ENCODE data around the gene TRIM63. TPM values are rescaled to one million over a fixed set of nuclear protein-coding genes. Genes with fewer than 3 reads are reported as not detected.

The TRIM63 gene
- total RNA-seq, 1 experiment from 2014 or later: not detected

DNA sequence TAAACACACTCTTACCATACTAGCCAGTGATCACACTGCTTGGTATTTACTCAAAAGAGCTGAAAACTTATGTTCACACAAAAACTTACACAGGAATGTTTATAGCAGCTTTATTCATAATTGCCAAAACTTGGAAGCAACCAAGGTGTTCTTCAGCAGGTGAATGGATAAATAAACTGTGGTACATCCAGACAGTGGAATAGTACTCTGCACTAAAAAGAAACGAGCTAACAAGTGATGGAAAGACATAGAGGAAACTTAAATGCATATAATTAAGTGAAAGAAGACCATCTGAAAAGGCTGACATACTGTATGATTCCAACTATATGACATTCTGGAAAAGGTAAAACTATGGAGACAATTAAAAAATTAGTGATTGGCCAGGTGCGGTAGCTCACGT lies 23.5 kb upstream of the TRIM63 start:
- ChIA-PET POLR2A (no interaction called here), CTCF (interaction anchor here (1.0 kb wide), 1 partner anchor 55 kb away, joined by 4 read pairs; no protein-coding TSS in a partner anchor)
- no peak for ATAC-seq
- no peak overlapping the region for H3K27ac Mint-ChIP-seq
- H3K9me3 Mint-ChIP-seq: peaks cover 7% of the 10 kb centered on the region
- no peaks in the 10 kb centered on the region for H3K36me3 Mint-ChIP-seq
- no peak overlapping the region for H3K4me3 Mint-ChIP-seq
- TF ChIP-seq, protein P1, sequence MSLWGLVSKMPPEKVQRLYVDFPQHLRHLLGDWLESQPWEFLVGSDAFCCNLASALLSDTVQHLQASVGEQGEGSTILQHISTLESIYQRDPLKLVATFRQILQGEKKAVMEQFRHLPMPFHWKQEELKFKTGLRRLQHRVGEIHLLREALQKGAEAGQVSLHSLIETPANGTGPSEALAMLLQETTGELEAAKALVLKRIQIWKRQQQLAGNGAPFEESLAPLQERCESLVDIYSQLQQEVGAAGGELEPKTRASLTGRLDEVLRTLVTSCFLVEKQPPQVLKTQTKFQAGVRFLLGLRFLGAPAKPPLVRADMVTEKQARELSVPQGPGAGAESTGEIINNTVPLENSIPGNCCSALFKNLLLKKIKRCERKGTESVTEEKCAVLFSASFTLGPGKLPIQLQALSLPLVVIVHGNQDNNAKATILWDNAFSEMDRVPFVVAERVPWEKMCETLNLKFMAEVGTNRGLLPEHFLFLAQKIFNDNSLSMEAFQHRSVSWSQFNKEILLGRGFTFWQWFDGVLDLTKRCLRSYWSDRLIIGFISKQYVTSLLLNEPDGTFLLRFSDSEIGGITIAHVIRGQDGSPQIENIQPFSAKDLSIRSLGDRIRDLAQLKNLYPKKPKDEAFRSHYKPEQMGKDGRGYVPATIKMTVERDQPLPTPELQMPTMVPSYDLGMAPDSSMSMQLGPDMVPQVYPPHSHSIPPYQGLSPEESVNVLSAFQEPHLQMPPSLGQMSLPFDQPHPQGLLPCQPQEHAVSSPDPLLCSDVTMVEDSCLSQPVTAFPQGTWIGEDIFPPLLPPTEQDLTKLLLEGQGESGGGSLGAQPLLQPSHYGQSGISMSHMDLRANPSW (CRISPR knock-in tag; conservative IDR thresholded peaks at IDR 0.05; ENCODE audit: low read depth): no peak
- TF ChIP-seq, protein P2, sequence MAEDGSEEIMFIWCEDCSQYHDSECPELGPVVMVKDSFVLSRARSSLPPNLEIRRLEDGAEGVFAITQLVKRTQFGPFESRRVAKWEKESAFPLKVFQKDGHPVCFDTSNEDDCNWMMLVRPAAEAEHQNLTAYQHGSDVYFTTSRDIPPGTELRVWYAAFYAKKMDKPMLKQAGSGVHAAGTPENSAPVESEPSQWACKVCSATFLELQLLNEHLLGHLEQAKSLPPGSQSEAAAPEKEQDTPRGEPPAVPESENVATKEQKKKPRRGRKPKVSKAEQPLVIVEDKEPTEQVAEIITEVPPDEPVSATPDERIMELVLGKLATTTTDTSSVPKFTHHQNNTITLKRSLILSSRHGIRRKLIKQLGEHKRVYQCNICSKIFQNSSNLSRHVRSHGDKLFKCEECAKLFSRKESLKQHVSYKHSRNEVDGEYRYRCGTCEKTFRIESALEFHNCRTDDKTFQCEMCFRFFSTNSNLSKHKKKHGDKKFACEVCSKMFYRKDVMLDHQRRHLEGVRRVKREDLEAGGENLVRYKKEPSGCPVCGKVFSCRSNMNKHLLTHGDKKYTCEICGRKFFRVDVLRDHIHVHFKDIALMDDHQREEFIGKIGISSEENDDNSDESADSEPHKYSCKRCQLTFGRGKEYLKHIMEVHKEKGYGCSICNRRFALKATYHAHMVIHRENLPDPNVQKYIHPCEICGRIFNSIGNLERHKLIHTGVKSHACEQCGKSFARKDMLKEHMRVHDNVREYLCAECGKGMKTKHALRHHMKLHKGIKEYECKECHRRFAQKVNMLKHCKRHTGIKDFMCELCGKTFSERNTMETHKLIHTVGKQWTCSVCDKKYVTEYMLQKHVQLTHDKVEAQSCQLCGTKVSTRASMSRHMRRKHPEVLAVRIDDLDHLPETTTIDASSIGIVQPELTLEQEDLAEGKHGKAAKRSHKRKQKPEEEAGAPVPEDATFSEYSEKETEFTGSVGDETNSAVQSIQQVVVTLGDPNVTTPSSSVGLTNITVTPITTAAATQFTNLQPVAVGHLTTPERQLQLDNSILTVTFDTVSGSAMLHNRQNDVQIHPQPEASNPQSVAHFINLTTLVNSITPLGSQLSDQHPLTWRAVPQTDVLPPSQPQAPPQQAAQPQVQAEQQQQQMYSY (CRISPR knock-in tag; IDR thresholded peaks at IDR 0.05): no peak
- TF ChIP-seq, protein P3, sequence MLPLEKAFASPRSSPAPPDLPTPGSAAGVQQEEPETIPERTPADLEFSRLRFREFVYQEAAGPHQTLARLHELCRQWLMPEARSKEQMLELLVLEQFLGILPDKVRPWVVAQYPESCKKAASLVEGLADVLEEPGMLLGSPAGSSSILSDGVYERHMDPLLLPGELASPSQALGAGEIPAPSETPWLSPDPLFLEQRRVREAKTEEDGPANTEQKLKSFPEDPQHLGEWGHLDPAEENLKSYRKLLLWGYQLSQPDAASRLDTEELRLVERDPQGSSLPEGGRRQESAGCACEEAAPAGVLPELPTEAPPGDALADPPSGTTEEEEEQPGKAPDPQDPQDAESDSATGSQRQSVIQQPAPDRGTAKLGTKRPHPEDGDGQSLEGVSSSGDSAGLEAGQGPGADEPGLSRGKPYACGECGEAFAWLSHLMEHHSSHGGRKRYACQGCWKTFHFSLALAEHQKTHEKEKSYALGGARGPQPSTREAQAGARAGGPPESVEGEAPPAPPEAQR (CRISPR knock-in tag; IDR thresholded peaks at IDR 0.05): no peak
- TF ChIP-seq KAT7 (CRISPR knock-in tag; IDR thresholded peaks at IDR 0.05; ENCODE audit: borderline replicate concordance): no peak
- no peak for TF ChIP-seq FOXP1 (CRISPR knock-in tag; IDR thresholded peaks at IDR 0.05; ENCODE audit: borderline replicate concordance)
- TF ChIP-seq SMAD4 (CRISPR knock-in tag; IDR thresholded peaks at IDR 0.05): no peak
- no peak for TF ChIP-seq FOXK1 (CRISPR knock-in tag; IDR thresholded peaks at IDR 0.05)
- H3K4me1 Mint-ChIP-seq: peaks cover 36% of the 10 kb centered on the region
- H3K27me3 Mint-ChIP-seq (ENCODE audit: low read depth): peaks cover 5% of the 10 kb centered on the region
- no peak for DNase-seq (ENCODE audit: low spot score)

DNA sequence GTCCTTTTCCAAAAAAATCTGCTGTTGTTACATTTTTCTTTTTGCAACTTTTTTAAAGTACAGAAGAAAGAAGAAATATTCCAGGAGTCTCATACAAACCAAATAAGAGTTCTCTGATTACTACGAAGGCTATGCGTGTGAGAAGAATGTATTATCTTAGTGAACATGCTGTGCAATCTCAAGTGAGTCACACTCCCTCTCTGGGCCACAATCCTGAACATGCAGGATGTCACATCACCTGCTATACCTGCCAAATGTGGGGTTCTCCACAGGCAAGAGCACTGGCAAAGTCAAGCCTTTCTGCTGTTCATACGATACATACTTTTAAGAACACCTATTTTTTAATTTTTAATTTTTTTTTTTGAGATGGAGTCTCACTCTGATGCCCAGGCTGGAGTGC lies 21.7 kb upstream of the TRIM63 start:
- peaks cover 22% of the 10 kb centered on the region for H3K4me1 Mint-ChIP-seq
- H3K27ac Mint-ChIP-seq: no peak overlapping the region
- ChIA-PET POLR2A (no interaction called here), CTCF (no interaction called here)
- H3K36me3 Mint-ChIP-seq: no peaks in the 10 kb centered on the region
- DNase-seq (ENCODE audit: low spot score): no peak
- peaks cover 5% of the 10 kb centered on the region for H3K27me3 Mint-ChIP-seq (ENCODE audit: low read depth)
- no peak for ATAC-seq
- H3K9me3 Mint-ChIP-seq: peaks cover 7% of the 10 kb centered on the region
- H3K4me3 Mint-ChIP-seq: no peak overlapping the region
- TF ChIP-seq IRF2 (CRISPR knock-in tag; IDR thresholded peaks at IDR 0.05; ENCODE audit: borderline replicate concordance, low read depth) (no peak), CREM (CRISPR knock-in tag; IDR thresholded peaks at IDR 0.05) (no peak), CREB1 (CRISPR knock-in tag; IDR thresholded peaks at IDR 0.05) (no peak), RORB (CRISPR knock-in tag; IDR thresholded peaks at IDR 0.05) (no peak), TCF7 (CRISPR knock-in tag; IDR thresholded peaks at IDR 0.05; ENCODE audit: low read depth) (no peak), PRRX2 (CRISPR knock-in tag; IDR thresholded peaks at IDR 0.05) (no peak), KAT7 (CRISPR knock-in tag; IDR thresholded peaks at IDR 0.05; ENCODE audit: borderline replicate concordance) (no peak), GABPB1 (CRISPR knock-in tag; IDR thresholded peaks at IDR 0.05) (no peak), FOXP1 (CRISPR knock-in tag; IDR thresholded peaks at IDR 0.05; ENCODE audit: borderline replicate concordance) (no peak), TEAD1 (CRISPR knock-in tag; IDR thresholded peaks at IDR 0.05) (no peak), MYBL2 (CRISPR knock-in tag; IDR thresholded peaks at IDR 0.05) (no peak), HMGA2 (CRISPR knock-in tag; IDR thresholded peaks at IDR 0.05) (no peak), ZNF232 (CRISPR knock-in tag; IDR thresholded peaks at IDR 0.05) (no peak), NR1H2 (CRISPR knock-in tag; IDR thresholded peaks at IDR 0.05) (no peak), FOXK1 (CRISPR knock-in tag; IDR thresholded peaks at IDR 0.05) (no peak)
- TF ChIP-seq, protein P4, sequence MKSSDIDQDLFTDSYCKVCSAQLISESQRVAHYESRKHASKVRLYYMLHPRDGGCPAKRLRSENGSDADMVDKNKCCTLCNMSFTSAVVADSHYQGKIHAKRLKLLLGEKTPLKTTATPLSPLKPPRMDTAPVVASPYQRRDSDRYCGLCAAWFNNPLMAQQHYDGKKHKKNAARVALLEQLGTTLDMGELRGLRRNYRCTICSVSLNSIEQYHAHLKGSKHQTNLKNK (CRISPR knock-in tag; IDR thresholded peaks at IDR 0.05): no peak
- TF ChIP-seq, protein P5, sequence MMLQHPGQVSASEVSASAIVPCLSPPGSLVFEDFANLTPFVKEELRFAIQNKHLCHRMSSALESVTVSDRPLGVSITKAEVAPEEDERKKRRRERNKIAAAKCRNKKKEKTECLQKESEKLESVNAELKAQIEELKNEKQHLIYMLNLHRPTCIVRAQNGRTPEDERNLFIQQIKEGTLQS (CRISPR knock-in tag; conservative IDR thresholded peaks at IDR 0.05): no peak
- TF ChIP-seq, protein P6, sequence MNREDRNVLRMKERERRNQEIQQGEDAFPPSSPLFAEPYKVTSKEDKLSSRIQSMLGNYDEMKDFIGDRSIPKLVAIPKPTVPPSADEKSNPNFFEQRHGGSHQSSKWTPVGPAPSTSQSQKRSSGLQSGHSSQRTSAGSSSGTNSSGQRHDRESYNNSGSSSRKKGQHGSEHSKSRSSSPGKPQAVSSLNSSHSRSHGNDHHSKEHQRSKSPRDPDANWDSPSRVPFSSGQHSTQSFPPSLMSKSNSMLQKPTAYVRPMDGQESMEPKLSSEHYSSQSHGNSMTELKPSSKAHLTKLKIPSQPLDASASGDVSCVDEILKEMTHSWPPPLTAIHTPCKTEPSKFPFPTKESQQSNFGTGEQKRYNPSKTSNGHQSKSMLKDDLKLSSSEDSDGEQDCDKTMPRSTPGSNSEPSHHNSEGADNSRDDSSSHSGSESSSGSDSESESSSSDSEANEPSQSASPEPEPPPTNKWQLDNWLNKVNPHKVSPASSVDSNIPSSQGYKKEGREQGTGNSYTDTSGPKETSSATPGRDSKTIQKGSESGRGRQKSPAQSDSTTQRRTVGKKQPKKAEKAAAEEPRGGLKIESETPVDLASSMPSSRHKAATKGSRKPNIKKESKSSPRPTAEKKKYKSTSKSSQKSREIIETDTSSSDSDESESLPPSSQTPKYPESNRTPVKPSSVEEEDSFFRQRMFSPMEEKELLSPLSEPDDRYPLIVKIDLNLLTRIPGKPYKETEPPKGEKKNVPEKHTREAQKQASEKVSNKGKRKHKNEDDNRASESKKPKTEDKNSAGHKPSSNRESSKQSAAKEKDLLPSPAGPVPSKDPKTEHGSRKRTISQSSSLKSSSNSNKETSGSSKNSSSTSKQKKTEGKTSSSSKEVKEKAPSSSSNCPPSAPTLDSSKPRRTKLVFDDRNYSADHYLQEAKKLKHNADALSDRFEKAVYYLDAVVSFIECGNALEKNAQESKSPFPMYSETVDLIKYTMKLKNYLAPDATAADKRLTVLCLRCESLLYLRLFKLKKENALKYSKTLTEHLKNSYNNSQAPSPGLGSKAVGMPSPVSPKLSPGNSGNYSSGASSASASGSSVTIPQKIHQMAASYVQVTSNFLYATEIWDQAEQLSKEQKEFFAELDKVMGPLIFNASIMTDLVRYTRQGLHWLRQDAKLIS (CRISPR knock-in tag; IDR thresholded peaks at IDR 0.05; ENCODE audit: borderline replicate concordance): no peak
- TF ChIP-seq, protein P7, sequence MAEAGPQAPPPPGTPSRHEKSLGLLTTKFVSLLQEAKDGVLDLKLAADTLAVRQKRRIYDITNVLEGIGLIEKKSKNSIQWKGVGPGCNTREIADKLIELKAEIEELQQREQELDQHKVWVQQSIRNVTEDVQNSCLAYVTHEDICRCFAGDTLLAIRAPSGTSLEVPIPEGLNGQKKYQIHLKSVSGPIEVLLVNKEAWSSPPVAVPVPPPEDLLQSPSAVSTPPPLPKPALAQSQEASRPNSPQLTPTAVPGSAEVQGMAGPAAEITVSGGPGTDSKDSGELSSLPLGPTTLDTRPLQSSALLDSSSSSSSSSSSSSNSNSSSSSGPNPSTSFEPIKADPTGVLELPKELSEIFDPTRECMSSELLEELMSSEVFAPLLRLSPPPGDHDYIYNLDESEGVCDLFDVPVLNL (CRISPR knock-in tag; IDR thresholded peaks at IDR 0.05; ENCODE audit: borderline replicate concordance, low read depth): no peak
